NOMO-1 (cell line): ENCODE results near the gene MFAP4.
A peak's percentile ranks its signal among the peaks of the same experiment; 100 is the strongest.

Source experiments
- DNase-seq, 2 experiments: peaks; one replicate each; lab custom pipeline; 2025; ENCODE audit not compliant: unreplicated experiment in 2 of 2; lab: John Stamatoyannopoulos, UW

Gene MFAP4

GRCh38 chr17:19410875-19411620 lies 24.1 kb upstream of the MFAP4 start, which contains the start of gene RNF112:
TSS of gene RNF112 (plus strand) at chr17:19411232. CDS start at chr17:19411409, 177 bp downstream.
- no peak for DNase-seq

DNA sequence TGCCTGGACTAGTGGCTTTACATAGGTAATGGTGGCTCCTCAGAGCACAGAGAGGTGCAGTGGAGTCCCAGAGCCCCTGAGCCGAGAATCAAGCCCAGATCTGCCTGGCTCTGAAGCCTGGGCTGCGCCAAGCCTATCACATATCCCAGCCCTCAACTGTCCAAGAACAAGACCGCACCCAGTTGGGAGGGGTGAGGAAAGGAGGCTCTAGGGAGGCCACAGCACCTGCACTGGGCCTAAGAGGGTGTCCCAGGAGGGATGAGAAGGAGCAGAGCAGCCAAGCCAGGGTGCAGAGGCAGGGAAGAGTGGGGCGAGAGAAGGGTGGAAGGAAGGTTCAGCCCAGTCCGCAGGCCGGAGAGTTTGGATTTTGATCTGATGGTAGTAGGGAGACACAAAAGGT lies 23.1 kb upstream of the MFAP4 start:
- no peak for DNase-seq

- no peak for DNase-seq
These were observed 22.5 kb upstream of the MFAP4 start for GRCh38 chr17:19409509-19409908.

- no peak for DNase-seq
These were observed 22.1 kb upstream of the MFAP4 start for GRCh38 chr17:19409066-19409465.

DNA sequence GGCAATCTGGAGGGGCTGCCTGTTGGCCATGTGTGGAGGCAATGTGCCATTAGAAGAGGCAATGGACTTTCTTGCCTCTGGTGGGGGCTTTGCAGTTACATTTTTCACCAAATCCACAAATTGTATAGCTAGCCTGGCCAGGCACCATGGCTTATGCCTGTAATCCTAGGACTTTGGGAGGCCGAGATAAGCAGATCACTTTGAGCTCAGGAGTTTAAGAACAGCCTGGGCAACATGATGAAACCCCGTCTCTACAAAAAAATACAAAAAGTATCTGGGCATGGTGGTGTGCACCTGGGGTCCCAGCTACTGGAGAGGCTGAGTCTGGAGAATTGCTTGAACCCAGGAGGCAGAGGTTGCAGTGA lies 21.3 kb upstream of the MFAP4 start:
- no peak for DNase-seq

GRCh38 chr17:19407601-19408345 lies 20.8 kb upstream of the MFAP4 start:
- DNase-seq: no peak

DNA sequence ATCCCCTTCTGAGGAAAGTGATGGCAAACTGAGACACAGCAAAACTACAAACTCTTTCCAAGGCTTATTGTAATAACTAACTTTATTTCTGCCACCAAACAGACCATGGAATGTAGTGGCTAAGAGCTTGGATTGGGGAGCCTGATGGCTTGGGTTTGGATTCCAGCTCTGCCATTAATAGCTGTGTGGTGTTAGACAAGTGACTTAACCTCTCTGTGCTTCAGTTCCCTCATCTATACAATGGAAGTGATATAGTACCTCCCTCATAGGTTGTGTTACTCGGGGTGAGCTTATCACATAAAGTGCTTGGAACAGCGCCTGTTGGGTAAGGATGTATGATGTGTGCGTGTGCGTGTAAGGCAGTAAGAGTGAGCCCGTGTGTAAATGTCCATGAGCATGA lies 18.1 kb upstream of the MFAP4 start:
- no peak for DNase-seq

GRCh38 chr17:19404264-19404663 lies 17.3 kb upstream of the MFAP4 start:
- no peak for DNase-seq

DNA sequence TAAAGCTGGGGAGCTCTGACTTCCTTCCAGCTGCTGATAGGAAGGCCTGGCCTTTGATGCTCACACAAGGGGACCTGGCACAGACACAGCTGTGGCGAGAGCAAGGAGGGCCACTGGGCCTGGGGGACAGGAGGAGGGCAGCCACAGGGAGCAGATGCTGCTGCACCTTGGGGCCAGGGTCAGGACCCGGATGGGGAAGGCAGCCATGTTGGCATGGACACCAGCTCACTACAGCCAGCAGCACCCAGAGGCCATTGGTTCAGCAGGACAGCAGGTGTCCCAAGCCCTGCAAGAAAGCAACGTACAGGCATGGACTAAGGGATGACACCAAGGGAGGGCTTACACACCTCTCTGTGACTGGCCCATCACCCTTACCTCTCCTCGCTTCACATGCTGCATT lies 16.0 kb upstream of the MFAP4 start:
- DNase-seq: no peak

DNA sequence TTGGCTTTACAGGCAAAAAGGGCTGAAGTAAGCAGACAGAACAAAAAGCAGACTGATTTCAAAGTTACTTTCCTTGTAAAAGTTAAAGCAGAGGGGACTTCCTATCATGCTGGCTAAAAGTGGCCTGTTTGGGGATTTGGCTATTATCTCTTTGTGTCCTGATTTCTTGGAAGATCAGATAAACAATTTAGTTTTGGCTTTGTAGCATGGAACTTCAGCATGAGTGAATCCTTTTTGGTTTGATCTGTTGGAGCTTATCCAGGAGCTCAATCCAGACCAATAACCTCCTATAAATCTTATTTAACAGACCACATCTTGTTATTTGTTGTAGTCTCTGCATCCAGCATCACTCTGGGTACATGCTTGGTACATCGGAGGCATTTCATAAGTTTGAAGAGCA lies 15.2 kb upstream of the MFAP4 start:
- no peak for DNase-seq

DNA sequence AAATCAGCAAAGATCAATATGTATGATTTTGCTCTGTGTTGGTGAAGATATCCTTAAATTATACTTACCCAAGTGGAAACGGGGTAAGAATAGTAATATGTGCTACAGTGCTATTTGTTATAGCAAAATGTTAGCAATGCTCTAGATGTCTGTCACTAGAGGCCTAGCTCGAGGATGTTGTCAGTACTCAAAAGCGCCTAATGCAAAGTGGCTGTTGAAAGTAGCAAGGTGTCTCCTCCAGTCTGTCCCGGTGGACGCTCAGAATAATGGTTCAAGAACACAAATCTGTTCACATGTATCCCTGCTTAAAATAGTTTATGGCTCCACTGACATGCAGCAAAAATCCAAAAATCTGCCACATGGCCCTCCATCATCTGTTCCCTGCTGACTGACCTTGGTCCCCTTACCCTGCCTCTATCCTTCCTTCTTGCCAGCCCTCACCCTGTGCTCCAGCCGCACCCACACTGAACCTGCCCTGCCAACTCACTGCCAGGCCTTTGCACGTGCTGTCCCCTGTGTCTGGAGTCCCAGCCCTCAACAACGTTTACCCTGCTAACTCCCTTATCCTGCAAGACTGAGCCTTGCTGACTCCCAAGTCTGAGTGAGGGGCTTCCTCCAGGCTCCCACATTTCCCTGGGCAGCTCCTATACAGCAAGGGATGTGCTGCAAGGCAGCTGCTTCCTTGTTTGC lies 14.5 kb upstream of the MFAP4 start:
- no peak for DNase-seq

DNA sequence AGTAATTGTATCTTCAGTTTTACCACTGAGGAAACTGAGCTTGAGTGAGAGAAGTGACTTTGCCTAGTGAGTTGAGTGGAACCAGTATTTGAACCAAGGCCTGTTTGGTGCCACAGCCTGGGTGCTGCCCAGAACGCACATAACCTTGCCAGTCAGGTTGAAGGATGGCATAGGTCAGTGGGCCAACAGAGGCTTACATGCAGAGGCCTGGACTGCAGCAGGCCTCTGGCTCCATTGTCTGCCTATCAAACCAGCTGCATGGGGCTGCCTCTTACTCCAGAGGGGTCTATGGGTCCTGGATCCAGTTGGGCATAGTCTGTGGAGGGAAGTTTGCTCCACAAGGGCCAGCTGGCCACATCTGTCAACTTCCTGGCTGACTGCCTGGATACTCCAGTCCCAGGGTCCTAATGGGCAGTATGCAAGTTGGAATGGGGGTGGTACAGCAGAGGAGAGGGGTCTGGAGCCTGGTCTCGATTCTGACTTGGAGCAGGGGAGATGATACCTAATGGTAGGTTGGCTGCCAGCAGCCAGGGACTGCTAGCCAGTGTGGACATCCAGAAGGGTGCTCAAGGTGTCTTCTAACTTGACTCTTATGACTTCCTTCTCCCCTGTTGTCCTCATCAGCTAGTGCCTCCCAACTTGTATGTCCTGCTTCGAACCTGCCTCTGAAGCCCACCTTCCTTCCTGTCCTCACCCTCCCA lies 12.9 kb upstream of the MFAP4 start:
- no peak for DNase-seq

DNA sequence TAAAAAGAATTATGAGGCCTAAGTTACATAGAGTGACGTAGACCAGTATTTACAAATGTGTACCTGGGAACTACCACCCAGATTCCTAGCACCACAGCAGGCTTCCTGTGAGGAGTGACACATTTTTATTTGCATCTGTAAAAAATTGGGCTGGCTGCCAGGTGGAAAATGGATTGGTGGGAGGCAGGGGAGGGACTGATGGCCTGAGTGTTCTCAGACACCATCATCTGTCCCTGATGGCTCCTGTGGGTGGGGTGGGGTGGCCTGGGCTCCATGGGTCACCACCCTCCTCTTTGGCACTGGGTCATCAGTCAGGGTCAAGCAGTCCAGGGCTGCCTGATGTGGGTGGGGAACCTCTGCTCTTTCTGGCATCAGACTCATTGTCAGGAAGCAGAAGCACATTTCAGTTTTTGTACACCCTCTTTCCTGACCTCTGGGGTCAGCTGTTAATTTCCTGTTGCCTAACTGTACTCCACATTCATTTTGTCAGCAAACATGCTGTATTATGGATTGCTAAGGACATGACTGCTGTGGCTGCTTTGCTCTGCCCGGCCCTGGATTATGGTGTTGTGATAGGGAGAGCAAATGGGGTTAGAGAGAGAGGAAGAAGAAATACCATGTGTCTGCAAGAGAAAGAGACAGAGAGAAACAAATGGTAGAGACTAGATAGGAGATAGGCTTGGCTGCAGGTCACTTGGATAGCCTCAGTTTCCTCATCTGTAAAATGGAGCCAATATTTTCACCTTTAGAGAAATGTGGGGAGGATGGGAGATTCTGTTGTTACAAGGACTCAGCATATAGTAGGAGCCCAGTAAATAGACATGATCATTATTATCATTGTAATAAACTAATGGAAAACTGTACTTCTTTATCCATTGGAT lies 11.6 kb upstream of the MFAP4 start:
- DNase-seq: peak; percentile 69 to 81

- no peak for DNase-seq
These were observed 10.6 kb upstream of the MFAP4 start for GRCh38 chr17:19397556-19398041.

DNA sequence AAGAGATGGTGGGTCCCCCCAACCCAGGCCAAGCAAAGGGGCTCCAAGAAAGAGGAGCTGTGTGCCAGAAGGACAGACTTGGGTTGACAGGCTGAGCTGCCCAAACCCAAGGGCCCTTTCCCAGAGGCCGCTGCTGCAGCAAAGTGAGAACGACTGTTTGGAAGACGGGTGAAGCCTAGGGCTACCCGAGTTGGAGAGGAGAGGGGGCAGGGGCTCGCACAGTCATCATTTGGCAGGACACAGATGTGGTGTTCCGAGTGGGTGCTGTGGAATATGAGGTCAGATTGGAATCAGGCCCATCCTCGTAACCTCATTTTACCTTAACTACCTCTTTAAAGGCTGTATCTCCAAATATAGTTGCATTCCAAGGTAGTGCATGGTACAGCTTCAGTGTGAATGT lies 5.3 kb upstream of the MFAP4 start:
- DNase-seq: no peak

DNA sequence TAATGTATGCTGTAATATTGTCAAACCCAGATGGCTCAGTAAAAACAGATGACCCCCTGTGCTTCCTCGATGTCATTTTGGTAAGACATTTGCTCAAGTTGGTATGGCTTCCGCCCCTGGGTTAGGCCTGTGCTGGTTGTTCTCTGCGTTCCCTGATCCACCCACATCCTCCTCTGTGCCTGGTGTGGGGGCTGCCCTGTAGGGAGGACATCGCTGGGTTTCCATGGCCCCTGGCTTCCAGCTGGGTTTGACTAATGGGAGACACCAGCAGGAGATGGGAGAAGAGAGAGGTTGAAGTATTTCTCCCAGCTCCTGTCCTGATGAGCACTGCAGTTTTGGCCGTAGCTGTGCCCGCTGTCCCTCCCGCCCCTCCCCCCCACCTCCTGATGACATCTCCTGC lies 4.4 kb upstream of the MFAP4 start:
- DNase-seq: no peak

DNA sequence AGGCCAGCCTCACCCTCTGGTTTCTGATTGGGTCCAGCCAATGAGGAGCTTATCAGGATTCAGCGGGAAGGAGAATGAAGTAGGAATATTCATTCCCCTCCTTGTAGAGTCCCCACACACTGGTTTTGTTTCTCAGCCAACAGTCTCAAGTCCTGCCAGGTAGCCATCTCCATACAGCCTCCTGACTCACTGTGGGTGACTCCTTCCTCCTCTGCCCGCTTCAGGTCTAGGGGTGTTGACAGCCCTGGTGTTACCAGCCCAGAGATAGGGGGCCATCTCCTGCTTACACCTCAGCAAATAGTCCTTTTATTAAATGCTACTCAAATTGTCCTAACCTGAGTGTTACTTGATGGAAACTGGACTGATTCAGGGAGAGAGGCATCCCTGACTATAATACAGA lies 4.0 kb upstream of the MFAP4 start:
- DNase-seq: no peak

DNA sequence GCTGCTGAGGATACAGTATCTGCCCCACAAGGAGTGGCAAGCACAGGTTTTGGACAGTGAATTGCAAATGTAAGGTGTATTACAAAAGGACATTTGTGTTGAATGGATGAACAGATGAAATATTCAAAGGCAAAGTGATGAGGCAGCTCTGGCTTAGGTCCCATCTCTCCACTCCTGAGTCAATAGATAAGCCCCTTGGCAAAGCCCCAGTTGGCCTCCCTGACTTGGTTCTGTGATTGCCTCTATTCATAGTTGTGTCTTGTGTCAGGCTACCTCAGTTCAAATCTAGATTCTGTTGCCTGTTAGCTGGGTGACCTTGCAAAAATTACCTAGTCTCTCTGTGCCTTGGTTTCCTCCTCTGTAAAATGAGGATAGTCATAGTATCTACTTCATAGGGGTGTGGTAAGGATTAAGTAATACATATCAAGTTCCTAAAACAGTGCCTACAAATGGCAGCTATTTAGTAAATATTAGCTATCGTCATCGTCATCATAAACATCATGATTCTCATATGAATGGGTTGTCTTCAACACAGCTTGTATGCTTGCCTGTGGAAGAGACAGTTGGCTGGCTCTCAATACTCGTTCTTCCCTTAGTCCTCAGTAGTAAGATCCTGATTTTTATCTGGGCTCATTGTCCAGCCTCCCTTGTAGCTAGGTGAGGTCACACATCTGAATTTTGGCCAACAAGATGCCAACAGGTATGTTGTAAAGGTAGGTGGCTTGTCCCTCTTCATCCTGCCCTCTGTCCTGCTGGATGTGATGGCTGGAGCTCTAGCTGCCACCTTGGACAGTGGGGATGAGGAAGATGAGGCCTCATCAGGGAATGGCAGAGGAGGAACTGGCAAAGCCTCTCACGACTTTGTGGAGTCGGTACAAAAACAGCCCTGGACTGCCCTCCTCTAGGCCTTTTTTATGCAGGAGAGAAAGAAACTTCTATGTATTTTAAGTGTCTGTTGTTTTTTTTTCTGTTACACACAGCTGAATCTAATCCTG lies 2.1 kb upstream of the MFAP4 start:
- no peak for DNase-seq
